HEK293T (cell line): ENCODE data around the gene NR2E1.

Source experiments
- CTCF ChIA-PET: fragments of 350-600 bp; formaldehyde crosslinking; extraction: SDS; loops from one replicate; lab custom pipeline; 2021; ENCODE audit warnings: antibody characterized with exemption, inconsistent platforms; lab: Yijun Ruan, JAX
- POLR2A ChIA-PET: fragments of 350-600 bp; formaldehyde crosslinking; extraction: SDS; loops from one replicate; lab custom pipeline; 2020; ENCODE audit warnings: antibody characterized with exemption, inconsistent platforms; lab: Yijun Ruan, JAX
- DNase-seq: peaks from one replicate; pipeline ENCODE4 v3.0.0; 2012; ENCODE audit warnings: mixed read lengths; ENCODE audit errors: extremely low spot score
- ARNT ChIP-seq: fragments of 450-650 bp; IDR thresholded peaks from 2 replicates; pipeline ENCODE4 v1.6.1; 2017; ENCODE audit warnings: mild to moderate bottlenecking
- BHLHE40 ChIP-seq: fragments of 450-650 bp; IDR thresholded peaks from 2 replicates; pipeline ENCODE4 v1.6.1; 2016; ENCODE audit warnings: mild to moderate bottlenecking, moderate library complexity, borderline replicate concordance
- CTBP1 ChIP-seq: fragments of 450-650 bp; IDR thresholded peaks from 2 replicates; pipeline ENCODE4 v1.6.1; 2016; ENCODE audit warnings: borderline replicate concordance
- ELF4 ChIP-seq: fragments of 450-650 bp; IDR thresholded peaks from 2 replicates; pipeline ENCODE4 v1.6.1; 2017; ENCODE audit warnings: antibody characterized with exemption
- FOXA1 ChIP-seq: fragments of 450-650 bp; IDR thresholded peaks from 2 replicates; pipeline ENCODE4 v1.6.1; 2016; ENCODE audit warnings: mild to moderate bottlenecking
- FOXK2 ChIP-seq: fragments of 450-650 bp; IDR thresholded peaks from 2 replicates; pipeline ENCODE4 v1.6.1; 2016; ENCODE audit warnings: mild to moderate bottlenecking
- FOXM1 ChIP-seq: fragments of 450-650 bp; IDR thresholded peaks from 2 replicates; pipeline ENCODE4 v1.6.1; 2017; ENCODE audit warnings: mild to moderate bottlenecking, borderline replicate concordance
- HDGF ChIP-seq: fragments of 450-650 bp; IDR thresholded peaks from 2 replicates; pipeline ENCODE4 v1.6.1; 2017; ENCODE audit warnings: antibody characterized with exemption, borderline replicate concordance
- L3MBTL2 ChIP-seq: fragments of 450-650 bp; conservative IDR thresholded peaks from 2 replicates; pipeline ENCODE4 v1.6.1; 2016; ENCODE audit warnings: mild to moderate bottlenecking
- LEF1 ChIP-seq: fragments of 450-650 bp; IDR thresholded peaks from 2 replicates; pipeline ENCODE4 v1.6.1; 2017; ENCODE audit warnings: mild to moderate bottlenecking, borderline replicate concordance
- NFRKB ChIP-seq: fragments of 450-650 bp; IDR thresholded peaks from 2 replicates; pipeline ENCODE4 v1.6.1; 2016; ENCODE audit warnings: mild to moderate bottlenecking, moderate library complexity
- PKNOX1 ChIP-seq: fragments of 450-650 bp; IDR thresholded peaks from 2 replicates; pipeline ENCODE4 v1.6.1; 2016
- SP1 ChIP-seq: fragments of 450-650 bp; IDR thresholded peaks from 2 replicates; pipeline ENCODE4 v1.6.1; 2017
- SUZ12 ChIP-seq: fragments of 450-650 bp; IDR thresholded peaks from 2 replicates; pipeline ENCODE4 v1.6.1; 2016; ENCODE audit warnings: mild to moderate bottlenecking
- TARDBP ChIP-seq: fragments of 450-650 bp; IDR thresholded peaks from 2 replicates; pipeline ENCODE4 v1.6.1; 2016
- ZNF384 ChIP-seq: fragments of 450-650 bp; IDR thresholded peaks from 2 replicates; pipeline ENCODE4 v1.6.1; 2016

Gene NR2E1

DNA sequence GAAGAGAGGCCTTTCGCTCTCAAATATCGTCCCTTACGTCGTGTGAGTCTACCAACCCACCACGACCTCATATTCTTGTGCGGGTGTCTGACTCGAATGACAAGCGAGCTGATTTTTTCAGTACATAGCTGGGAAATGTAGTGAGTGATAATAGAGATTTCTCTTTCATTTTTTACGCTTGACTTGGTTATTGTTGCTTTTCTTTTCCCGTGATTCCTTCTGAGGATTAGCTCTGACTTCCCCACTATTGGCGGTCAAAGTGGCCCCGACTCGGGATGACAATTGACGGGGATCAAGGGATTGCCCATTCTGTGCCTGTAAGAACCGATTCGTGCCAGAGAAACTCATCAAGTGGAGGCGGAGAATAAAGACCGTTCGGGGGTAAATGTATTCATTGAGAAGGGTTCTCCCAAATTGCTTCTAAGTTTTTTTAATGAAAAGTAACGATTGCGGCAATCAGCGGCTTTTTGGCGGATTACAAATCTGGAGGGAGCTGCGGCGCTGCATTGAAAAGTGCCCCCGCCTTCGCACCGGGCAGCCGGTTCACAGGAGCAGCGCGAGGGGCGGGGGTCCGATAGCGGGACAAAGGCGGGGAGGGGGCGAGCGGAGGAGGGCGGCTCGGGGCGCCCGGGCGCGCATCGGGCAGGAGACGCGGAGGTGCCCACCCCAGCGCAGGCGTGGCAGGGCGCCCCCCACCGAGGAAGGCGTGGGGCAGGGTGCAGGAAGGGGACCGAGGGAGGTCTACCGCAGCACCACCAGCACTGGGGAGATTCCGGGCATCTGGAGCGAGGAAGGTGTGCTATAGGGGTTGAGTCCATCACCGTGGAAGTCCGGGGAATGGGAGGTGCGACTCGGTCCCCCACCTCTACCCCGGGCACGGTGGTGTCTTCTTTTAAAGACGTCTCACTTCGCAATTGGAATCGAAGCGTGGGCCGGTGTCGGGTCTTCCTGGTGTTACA lies 46.7 kb upstream of the NR2E1 start:
- TF ChIP-seq FOXA1 (no peak), FOXM1 (no peak), L3MBTL2 (no peak), SUZ12 (no peak), FOXK2 (no peak), LEF1 (no peak), NFRKB (no peak), BHLHE40 (no peak), CTBP1 (no peak)
- no peak for DNase-seq
- ChIA-PET POLR2A (no interaction called here), CTCF (no interaction called here)

- ChIA-PET CTCF (interaction anchor here (0.6 kb wide), 1 partner anchor 125 kb away, joined by 3 read pairs; no protein-coding TSS in a partner anchor), POLR2A (no interaction called here)
- TF ChIP-seq ZNF384 (no peak), FOXM1 (no peak), SUZ12 (no peak), LEF1 (no peak), FOXK2 (no peak), ELF4 (no peak), L3MBTL2 (no peak), CTBP1 (no peak), BHLHE40 (no peak), HDGF (no peak), FOXA1 (no peak), ARNT (no peak), SP1 (no peak), TARDBP (no peak), PKNOX1 (no peak), NFRKB (no peak)
- DNase-seq, result no peak
Measured at GRCh38 chr6:108119769-108120141, 46.1 kb upstream of the NR2E1 start.

GRCh38 chr6:108120311-108120710 lies 45.5 kb upstream of the NR2E1 start:
- ChIA-PET CTCF (interaction anchor here (0.6 kb wide), 1 partner anchor 126 kb away, joined by 3 read pairs; no protein-coding TSS in a partner anchor), POLR2A (no interaction called here)
- TF ChIP-seq L3MBTL2 (no peak), FOXM1 (no peak), ELF4 (no peak), ZNF384 (no peak), LEF1 (no peak), TARDBP (no peak), FOXK2 (no peak), PKNOX1 (no peak), BHLHE40 (no peak), SP1 (no peak), CTBP1 (no peak), ARNT (no peak), NFRKB (no peak), HDGF (no peak), FOXA1 (no peak), SUZ12 (no peak)
- DNase-seq, result no peak

DNA sequence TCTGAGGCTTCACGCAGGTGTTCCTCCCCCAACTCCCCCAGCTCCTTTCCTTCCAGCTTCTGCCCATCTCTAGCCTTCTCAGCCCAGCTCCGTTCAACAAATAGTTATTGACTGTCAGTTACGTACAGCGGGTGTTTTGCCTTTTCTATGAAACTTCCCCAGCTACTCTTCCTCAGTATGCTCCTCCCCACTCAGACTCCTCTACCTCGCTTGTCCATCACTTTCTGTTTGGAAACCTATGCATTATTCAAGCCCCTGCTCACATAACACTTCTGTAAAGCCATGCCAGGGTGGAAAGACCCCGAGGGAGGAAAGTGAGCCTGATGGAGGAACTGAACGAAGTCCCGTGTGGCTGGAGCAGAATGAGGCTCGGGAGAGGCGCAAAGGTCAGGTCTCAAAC lies 44.2 kb upstream of the NR2E1 start:
- DNase-seq, result no peak
- POLR2A ChIA-PET, result no interaction called here
- TF ChIP-seq HDGF, result no peak
- no peak for TF ChIP-seq LEF1
- TF ChIP-seq SUZ12, result no peak
- no peak for TF ChIP-seq L3MBTL2
- CTCF ChIA-PET, result interaction anchor here (1.1 kb wide), 1 partner anchor 11 kb away, joined by 7 read pairs; no protein-coding TSS in a partner anchor

- TF ChIP-seq ARNT (no peak), BHLHE40 (no peak), HDGF (no peak), FOXM1 (no peak), TARDBP (no peak), NFRKB (no peak), FOXK2 (no peak), ZNF384 (no peak)
- no peak for DNase-seq
- ChIA-PET POLR2A (interaction anchor here (0.7 to 1.3 kb wide), 3 partner anchors 8 to 227 kb away, joined by 3 to 12 read pairs (median 3); no protein-coding TSS in a partner anchor), CTCF (interaction anchor here (1.2 kb wide), 1 partner anchor 8 kb away, joined by 3 read pairs; no protein-coding TSS in a partner anchor)
Measured at GRCh38 chr6:108123481-108123929, 42.3 kb upstream of the NR2E1 start.

GRCh38 chr6:108123946-108124345 lies 41.9 kb upstream of the NR2E1 start:
- no peak for DNase-seq
- TF ChIP-seq TARDBP (no peak), BHLHE40 (no peak), PKNOX1 (no peak), ZNF384 (no peak), FOXA1 (no peak), ARNT (no peak), CTBP1 (no peak), FOXK2 (no peak), SUZ12 (no peak)
- POLR2A ChIA-PET, result interaction anchor here (0.7 to 1.4 kb wide), 4 partner anchors 8 to 227 kb away, joined by 3 to 12 read pairs (median 4); partner anchors contain the start of gene AFG1L
- CTCF ChIA-PET, result interaction anchor here (0.6 to 1.2 kb wide), 3 partner anchors 8 to 864 kb away, joined by 3 to 4 read pairs (median 3); no protein-coding TSS in a partner anchor
